ENCODE results near the gene ZNF827.

Gene ZNF827

GRCh38 chr4:145933134-145933533 is 5.5 kb downstream of the ZNF827 start:
- H3K27ac ChIP-seq, result no peak overlapping the region
- TF ChIP-seq CTCF (conservative IDR thresholded peaks at IDR 0.05) (no peak), ZFX (IDR thresholded peaks at IDR 0.05) (no peak)

- no peak overlapping the region for H3K27ac ChIP-seq
- TF ChIP-seq ZFX (IDR thresholded peaks at IDR 0.05), result no peak
- no peak for TF ChIP-seq CTCF (conservative IDR thresholded peaks at IDR 0.05)
These were observed 7.2 kb downstream of the ZNF827 start for GRCh38 chr4:145931403-145931802.

- H3K27ac ChIP-seq, result no peak overlapping the region
- TF ChIP-seq ZFX (IDR thresholded peaks at IDR 0.05) (no peak), CTCF (conservative IDR thresholded peaks at IDR 0.05) (no peak)
These were observed 8.0 kb downstream of the ZNF827 start for GRCh38 chr4:145930592-145930991.

- TF ChIP-seq CTCF (conservative IDR thresholded peaks at IDR 0.05) (no peak), ZFX (IDR thresholded peaks at IDR 0.05) (no peak)
- no peak overlapping the region for H3K27ac ChIP-seq
These were observed 9.0 kb downstream of the ZNF827 start for GRCh38 chr4:145929415-145930178.

GRCh38 chr4:145928748-145929147 is 9.9 kb downstream of the ZNF827 start:
- no peak overlapping the region for H3K27ac ChIP-seq
- TF ChIP-seq ZFX (IDR thresholded peaks at IDR 0.05), result no peak
- no peak for TF ChIP-seq CTCF (conservative IDR thresholded peaks at IDR 0.05)

- H3K27ac ChIP-seq, result no peak overlapping the region
- TF ChIP-seq ZFX (IDR thresholded peaks at IDR 0.05) (no peak), CTCF (conservative IDR thresholded peaks at IDR 0.05) (no peak)
These were observed 11.6 kb downstream of the ZNF827 start for GRCh38 chr4:145927030-145927429.

- TF ChIP-seq CTCF (conservative IDR thresholded peaks at IDR 0.05), result no peak
- no peak for TF ChIP-seq ZFX (IDR thresholded peaks at IDR 0.05)
- H3K27ac ChIP-seq, result no peak overlapping the region
These were observed 17.4 kb downstream of the ZNF827 start for GRCh38 chr4:145921231-145921630.
